ENCODE data around the gene ANXA2R. TPM values are rescaled to one million over a fixed set of nuclear protein-coding genes. Genes with fewer than 3 reads are reported as not detected.

ANXA2R gene
- polyA plus RNA-seq, 1 donor, result 0.89 TPM

- DNase-seq (ENCODE audit: low read depth), result no peak
These were observed 39.2 kb downstream of the ANXA2R start for GRCh38 chr5:43000914-43001313.

GRCh38 chr5:43000111-43000840 lies 39.8 kb downstream of the ANXA2R start:
- DNase-seq (ENCODE audit: low read depth), result no peak

- no peak for DNase-seq (ENCODE audit: low read depth)
These were observed 44.8 kb downstream of the ANXA2R start for GRCh38 chr5:42995360-42995751.

GRCh38 chr5:42994555-42995359 lies 45.4 kb downstream of the ANXA2R start:
- DNase-seq (ENCODE audit: low read depth), result no peak

- no peak for DNase-seq (ENCODE audit: low read depth)
These were observed 45.9 kb downstream of the ANXA2R start for GRCh38 chr5:42994246-42994554.

- no peak for DNase-seq (ENCODE audit: low read depth)
These were observed 46.4 kb downstream of the ANXA2R start for GRCh38 chr5:42993516-42994245.

GRCh38 chr5:42992088-42992879 lies 47.8 kb downstream of the ANXA2R start:
- DNase-seq (ENCODE audit: low read depth), result no peak

- no peak for DNase-seq (ENCODE audit: low read depth)
These were observed 48.6 kb downstream of the ANXA2R start for GRCh38 chr5:42991404-42992087.

- no peak for DNase-seq (ENCODE audit: low read depth)
These were observed 49.2 kb downstream of the ANXA2R start for GRCh38 chr5:42990892-42991291.

Other genes starting within 250 kb of the ANXA2R start
- 98.3 TPM for gene SELENOP, start 228.4 kb downstream of the ANXA2R start, polyA plus RNA-seq (ENCODE audit: insufficient read length)
- gene ZNF131, start 80.6 kb upstream of the ANXA2R start, polyA plus RNA-seq (ENCODE audit: insufficient read length), result 33.1 TPM
- gene NIM1K, start 151.9 kb upstream of the ANXA2R start, polyA plus RNA-seq (ENCODE audit: insufficient read length), result 0.42 TPM